Jurkat, Clone E6-1 (cell line): ENCODE data around the gene CCDC74A.
"Not testable (repeated sequence)": the region's sequence is repeated elsewhere in the genome, so short reads cannot be mapped to it uniquely, and the experiment has no call there.

ENCODE experiments used
- DNase-seq: peaks from one replicate; pipeline ENCODE4 v3.0.0-alpha.2; 2011; ENCODE audit warnings: low read depth, low spot score
- H3K4me3 ChIP-seq: 2 replicates; pipeline ENCODE4 v1.5.1; 2011; ENCODE audit warnings: mild to moderate bottlenecking, low read length, control low read depth, moderate library complexity

CCDC74A gene

GRCh38 chr2:131521961-131522781 is 5.5 kb upstream of the CCDC74A start:
- H3K4me3 ChIP-seq, result no peak overlapping the region
- DNase-seq, result no peak

DNA sequence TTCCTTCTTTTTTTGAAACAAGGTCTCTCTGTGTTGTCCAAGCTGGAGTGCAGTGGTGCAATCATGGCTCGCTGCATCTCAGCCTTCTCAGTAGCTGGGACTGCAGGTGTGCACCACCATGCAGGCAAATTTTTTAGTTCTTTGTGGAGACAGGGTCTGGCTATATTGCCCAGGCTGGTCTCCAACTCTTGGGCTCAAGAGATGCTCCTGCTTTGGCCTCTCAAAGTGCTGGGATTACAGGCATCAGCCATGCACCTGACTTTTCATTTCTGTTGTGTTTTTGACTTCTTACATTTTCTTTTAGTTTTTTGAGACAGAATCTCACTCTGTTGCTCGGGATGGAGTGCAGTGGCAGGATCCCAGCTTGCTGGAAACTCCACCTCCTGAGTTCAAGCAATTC is 2.4 kb upstream of the CCDC74A start:
- not testable (repeated sequence) for DNase-seq, H3K4me3 ChIP-seq

DNA sequence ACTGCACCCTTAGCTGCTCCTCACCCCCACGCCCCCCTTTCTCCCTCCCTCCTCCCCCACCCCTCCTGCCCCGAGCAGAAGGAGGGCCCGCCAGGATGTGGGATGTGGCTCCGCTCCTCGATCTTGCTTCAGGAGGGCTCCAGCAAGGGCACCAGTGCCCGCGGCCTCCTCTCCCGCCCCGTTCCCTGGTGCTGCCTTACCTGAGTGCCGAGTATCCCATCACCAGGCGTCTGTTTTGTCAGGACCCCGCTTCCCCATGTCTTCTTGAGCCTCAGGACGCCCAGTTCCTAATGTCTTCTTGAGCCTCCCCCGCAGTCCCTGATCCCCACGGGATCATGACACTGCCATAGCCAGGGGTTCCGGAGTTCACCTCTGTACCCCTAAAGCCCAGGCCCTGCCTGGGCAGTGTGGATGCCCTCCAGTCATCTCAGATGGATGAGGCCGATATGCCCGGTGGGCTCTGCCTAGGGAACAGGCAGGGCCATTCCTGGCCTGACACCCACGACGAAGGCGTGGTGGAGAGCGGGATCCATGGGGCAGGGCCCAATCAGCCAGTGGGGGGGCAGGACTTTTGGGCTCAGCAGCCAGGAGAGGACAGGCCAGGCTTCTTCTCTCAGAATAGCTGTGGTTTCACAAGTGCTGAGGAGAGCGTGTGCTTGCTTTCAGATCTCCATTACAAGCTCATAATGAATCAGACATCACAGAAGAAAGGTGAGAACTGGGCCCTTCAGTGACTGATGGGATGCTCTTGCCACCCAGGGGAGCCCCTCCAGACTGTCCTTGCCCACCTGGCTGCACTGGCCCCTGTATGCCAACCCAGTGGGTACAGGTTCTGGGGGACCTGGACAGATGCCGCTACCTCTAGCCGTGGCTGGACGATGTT is 1.5 kb downstream of the CCDC74A start:
- peak overlapping the region; percentile 55 for H3K4me3 ChIP-seq
- peak; percentile 39 for DNase-seq

- H3K4me3 ChIP-seq, DNase-seq: not testable (repeated sequence)
Measured at GRCh38 chr2:131529864-131530445, 2.3 kb downstream of the CCDC74A start.

DNA sequence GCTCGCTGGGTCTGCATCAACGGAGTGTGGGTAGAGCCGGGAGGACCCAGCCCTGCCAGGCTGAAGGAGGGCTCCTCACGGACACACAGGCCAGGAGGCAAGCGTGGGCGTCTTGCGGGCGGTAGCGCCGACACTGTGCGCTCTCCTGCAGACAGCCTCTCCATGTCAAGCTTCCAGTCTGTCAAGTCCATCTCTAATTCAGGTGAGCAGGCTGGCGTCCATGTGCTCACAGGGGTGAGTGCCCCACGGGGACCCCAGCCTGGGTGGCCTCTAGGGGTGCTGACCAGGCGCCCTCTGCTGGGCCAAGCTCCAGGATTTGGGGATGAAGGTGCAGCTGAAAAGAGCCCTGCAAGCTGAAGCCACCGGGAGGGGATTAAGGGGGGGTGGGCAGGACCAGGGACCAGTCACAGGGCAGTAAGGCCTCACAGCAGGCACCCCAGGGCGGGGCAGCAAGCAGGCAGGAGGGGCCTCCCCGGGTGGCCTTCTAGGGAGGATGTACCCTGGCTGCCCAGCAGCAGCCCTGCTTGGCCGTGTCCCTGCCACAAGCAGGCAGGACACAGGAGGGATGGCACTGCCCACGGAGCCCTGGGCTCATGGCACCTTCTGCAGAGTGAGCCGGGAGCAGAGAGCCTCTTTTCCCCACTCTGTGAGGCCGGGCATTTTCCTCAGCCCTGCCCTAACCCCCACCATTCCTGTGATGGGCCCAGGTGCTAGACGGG is 3.1 kb downstream of the CCDC74A start:
- H3K4me3 ChIP-seq, DNase-seq: not testable (repeated sequence)

GRCh38 chr2:131531547-131532185 is 4.0 kb downstream of the CCDC74A start:
- not testable (repeated sequence) for DNase-seq, H3K4me3 ChIP-seq

DNA sequence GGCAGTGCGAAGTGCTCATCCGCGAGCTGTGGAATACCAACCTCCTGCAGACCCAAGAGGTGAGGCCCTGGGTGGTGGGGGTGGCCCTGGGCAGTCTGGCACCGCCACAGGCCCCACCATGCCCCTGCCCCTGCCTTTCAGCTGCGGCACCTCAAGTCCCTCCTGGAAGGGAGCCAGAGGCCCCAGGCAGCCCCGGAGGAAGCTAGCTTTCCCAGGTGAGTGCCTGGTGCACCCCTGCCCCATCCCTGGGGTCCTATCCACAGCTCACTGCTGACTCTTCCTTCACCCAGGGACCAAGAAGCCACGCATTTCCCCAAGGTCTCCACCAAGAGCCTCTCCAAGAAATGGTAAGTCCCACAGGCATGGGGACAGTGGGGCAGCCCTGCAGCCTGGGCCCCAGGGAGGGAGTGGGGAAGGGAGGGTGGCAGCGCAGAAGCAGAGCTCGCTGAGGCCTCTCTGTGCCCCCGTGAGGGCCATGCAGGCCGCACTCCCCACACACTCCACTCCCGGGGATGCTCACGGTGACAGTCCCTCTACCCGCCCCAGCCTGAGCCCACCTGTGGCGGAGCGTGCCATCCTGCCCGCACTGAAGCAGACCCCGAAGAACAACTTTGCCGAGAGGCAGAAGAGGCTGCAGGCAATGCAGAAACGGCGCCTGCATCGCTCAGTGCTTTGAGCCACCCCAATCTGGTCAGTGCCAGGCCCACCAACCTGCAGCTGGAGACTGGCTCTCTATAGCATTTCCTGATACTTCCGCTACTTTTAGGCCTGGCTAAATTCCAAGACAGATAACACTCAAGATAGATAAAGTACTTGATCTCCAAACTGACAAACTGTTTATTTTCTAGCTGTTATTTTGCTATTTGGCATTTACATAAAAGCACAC is 5.3 kb downstream of the CCDC74A start:
- DNase-seq, H3K4me3 ChIP-seq: not testable (repeated sequence)

DNA sequence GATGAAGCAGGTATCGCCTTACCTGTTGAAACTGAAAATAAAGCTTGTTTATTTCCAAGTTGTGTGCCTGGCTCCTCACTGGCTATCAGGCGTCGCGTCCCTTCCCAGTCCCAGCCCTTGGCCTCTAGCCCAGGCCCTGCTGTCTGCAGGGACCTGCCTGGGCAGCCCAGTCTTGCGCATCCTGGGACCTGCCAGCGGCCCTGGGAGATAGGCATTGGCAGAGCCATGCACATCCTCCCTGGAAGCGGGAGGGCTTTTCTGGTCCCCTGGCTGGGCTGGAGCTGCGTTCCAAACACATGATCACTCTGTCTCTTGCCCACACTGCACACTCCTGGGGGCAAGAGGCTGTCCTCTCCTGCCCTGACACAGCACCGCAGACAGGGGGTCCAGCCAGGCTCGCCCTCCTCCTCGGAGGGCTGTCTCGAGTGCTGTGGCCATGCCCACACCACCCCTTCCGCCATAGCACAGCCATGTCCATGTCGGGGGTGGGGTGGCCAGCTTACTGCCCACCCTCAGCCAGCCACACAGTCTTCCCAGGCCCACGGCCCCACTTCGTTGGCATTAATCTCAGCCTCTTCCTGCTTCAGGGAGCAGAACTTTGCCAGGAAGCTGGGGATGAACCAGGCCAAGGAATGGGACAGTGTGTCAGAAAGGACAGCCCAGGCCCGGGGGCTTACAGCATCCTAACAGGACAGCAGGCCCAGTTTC is 6.1 kb downstream of the CCDC74A start:
- H3K4me3 ChIP-seq, DNase-seq: not testable (repeated sequence)

- not testable (repeated sequence) for H3K4me3 ChIP-seq, DNase-seq
Measured at GRCh38 chr2:131534317-131534672, 6.6 kb downstream of the CCDC74A start.

DNA sequence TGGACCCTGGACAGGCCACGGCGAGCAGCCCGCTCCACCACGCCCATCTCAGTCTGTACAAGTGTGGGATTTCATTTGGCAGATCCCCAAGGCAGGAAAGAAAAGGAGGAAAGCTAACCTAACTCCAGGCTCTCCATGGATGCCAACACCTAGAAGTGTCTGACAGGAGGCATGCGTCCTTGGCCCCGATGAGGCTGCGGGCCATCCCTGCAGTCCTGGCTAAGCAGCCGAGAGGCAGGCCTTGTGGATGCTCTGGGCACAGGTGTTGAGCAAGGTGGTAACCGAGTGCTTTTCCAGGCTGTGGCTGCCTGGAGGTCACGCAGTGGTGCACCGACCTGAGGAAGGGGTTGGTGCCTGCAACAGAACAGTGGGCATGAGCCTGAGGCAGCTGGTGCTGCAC is 7.3 kb downstream of the CCDC74A start:
- DNase-seq, H3K4me3 ChIP-seq: not testable (repeated sequence)

DNA sequence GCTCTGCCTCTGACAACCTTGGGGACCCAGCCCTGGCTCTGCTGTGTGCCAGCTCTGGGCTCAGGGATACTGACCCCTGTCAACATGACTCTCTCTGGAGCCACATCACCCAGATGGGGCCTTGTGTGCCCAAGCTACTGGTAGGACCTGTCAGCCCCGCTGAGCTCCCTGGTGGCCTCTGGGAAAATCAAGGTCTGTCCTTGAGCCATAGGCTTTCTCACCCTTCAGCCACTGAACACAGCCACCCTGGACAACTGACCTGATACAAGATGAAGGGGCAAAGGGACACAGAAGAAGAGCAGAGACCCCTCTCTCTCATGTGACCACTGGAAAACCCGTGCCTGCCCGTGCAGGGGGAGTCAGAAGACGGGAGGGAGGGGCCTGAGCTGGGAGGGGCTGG is 7.8 kb downstream of the CCDC74A start:
- no peak overlapping the region for H3K4me3 ChIP-seq
- DNase-seq, result no peak

DNA sequence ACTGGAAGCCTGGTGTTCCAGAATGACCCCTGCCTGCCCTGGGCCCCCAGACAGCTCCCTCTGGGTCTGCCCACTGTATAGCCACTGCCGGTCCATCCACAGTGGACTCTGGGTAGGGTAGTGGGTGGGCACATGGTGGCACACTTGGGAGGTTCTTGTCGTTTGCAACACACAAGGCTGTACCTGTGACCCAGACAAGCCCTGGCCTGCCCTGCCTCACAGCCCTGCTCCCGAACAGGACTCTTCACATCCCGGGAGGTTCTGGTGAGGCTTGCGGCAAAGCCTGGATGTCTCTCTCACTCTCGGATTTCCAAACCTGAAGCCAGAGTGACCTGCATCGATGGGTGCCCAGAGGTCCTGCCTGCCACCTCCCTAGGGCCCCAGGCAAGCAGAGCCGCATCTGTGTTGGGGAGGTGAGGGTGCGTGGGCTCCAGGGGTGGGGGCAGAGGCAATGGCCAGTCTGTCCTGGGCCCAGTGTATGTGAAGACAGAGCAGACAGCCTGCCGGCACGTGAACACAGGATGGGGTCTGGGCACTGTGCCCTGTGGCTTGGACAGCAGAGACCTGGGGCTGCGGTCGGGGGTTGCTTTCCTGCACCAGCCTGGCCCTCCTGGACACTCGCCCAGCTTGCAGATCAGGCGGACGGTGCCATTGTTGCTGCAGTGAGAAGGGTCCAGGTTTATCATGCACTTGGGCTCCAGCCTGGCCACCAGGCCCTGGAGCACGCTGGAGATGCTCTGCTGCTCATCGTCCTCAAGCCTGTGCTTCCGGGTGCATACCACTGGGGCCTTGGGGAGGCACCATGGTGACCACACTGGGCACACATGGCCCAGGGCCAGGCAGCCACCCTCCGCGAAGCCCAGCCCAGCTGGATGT is 8.5 kb downstream of the CCDC74A start:
- H3K4me3 ChIP-seq, DNase-seq: not testable (repeated sequence)

DNA sequence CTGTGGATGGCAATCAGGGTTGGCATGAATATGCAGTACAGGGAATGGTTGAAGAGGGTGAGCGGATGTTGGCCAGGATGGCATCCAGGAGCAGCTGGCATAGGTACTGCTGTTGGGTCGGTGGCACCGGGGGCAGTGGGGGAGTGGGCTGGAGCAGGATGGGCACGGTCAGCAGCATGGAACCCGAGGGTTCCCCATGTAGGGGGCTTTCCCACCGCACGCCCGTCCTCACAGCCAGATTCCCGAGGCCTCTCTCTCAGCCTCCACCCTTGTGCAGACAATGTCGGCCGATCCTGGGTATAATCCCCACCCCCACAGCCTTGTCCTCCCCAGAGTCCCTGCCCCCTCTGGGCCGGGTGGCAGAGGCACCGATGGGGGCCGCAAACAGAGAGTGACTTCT is 9.2 kb downstream of the CCDC74A start:
- H3K4me3 ChIP-seq, DNase-seq: not testable (repeated sequence)

DNA sequence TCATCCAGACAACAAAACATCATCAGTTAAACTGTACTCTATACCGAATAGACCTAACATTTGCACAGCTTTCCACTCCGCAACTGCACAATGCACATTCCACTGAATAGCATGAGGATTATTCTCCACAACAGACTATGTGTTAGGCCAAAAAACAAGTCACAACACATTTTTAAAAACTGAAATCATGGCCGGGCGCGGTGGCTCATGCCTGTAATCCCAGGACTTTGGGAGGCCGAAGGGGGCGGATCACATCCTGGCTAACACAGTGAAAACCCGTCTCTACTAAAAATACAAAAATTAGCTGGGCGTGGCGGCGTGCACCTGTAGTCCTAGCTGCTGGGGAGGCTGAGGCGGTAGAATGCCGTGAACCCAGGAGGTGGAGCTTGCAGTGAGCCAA is 11.2 kb downstream of the CCDC74A start:
- DNase-seq, result not testable (repeated sequence)

DNA sequence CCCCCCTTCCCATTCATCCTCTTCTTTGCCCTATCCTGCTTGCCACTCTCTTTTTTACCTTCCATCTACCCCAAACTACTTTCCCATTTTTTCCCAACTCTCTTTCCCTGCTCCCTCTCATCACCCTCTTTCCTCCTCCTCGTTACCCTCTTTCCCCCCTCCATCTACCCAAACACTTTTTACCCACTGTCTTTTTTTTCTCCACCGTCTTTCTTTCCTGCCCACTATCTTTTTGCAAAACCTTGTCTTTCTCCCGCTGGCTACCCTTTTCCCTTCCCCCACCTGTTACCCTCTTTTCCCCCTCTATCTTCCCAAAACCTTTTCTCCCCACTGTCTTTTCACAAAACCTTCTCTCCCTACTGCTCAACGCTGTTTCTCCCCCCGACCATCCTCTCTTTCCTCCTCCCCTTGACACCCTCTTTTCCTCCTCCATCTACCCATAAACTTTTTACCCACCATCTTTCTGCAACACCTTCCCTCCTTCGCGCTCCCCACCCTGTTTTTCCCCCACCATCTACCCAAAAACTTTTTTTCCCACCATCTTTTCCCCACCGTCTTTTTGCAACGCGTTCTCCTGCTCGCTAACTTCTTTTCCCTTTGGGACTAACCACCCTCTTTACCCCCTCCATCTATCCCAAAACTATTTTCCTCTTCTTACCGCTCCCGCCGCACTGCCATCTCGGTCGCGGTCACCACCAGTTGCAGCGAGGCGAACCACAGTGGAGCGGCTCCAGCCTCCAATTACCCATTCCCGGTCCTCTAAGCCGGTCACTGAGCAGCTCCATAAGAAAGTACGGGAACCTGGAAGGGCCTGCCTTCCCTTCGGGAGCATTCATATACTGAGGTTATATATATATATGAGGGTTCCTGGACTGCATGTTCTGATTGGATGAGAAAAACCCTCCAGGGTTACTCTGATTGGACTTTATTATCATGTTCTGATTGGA is 15.0 kb downstream of the CCDC74A start:
- H3K4me3 ChIP-seq, result no peak overlapping the region
- no peak for DNase-seq

More for the DNA sequence above, 11.2 kb downstream of the CCDC74A start:
- not testable (repeated sequence) for H3K4me3 ChIP-seq
